ENCODE results near the gene SLC19A2. TPM values are rescaled to one million over a fixed set of nuclear protein-coding genes. Genes with fewer than 3 reads are reported as not detected.

SLC19A2 gene
- total and polyA plus RNA-seq, 2 donors (not counting 3 experiments of a cell fraction or from before 2014, with no cell fraction given), result 5.2 to 5.4 TPM

- dilution Hi-C loops (cut with MboI; ENCODE audit: extremely low pct_ligation_motif_present, low sequenced_read_pairs) (no loop called here), intact Hi-C loops (cut with micrococcal nuclease) (loop anchor here (1.0 kb wide), 1 partner anchor 23 kb away; no protein-coding TSS in a partner anchor)
- H4K20me1 ChIP-seq (replicated peaks; ENCODE audit: control insufficient read depth, extremely low read depth, insufficient read depth, low read length), result no peaks in the 10 kb centered on the region
- H3K9ac ChIP-seq (replicated peaks; ENCODE audit: extremely low read depth, insufficient read depth, low read length), result no peak overlapping the region
- no TSS peak for BruUV-seq (replicated peaks)
- no peaks in the 10 kb centered on the region for H3K9me1 ChIP-seq (replicated peaks; ENCODE audit: control insufficient read depth, extremely low read depth, insufficient read depth, low read length)
- peaks cover 35% of the 10 kb centered on the region for H3K4me1 ChIP-seq (ENCODE audit: control insufficient read depth, extremely low read depth, insufficient read depth, low read length)
- no peak overlapping the region for H3K27ac ChIP-seq (ENCODE audit: insufficient read depth, low read depth, low read length)
- no peaks in the 10 kb centered on the region for H3K27me3 ChIP-seq (ENCODE audit: control insufficient read depth in 2 of 2, insufficient read depth in 2 of 2, low read length in 2 of 2)
- TF ChIP-seq MYC (IDR thresholded peaks at IDR 0.05; ENCODE audit: low read depth, low read length) (no peak), POLR2AphosphoS5 (IDR thresholded peaks at IDR 0.05; ENCODE audit: insufficient read depth, low read depth, low read length) (no peak), MAX (IDR thresholded peaks at IDR 0.05; ENCODE audit: insufficient read depth, insufficient read length) (no peak), GATA2 (IDR thresholded peaks at IDR 0.05; ENCODE audit: insufficient read depth, insufficient read length, low read depth, low read length) (no peak), FOS (IDR thresholded peaks at IDR 0.05; ENCODE audit: borderline replicate concordance, insufficient read depth, low read length) (no peak), POLR2A (IDR thresholded peaks at IDR 0.05; ENCODE audit: low read depth, low read length) (no peak), JUN (IDR thresholded peaks at IDR 0.05; ENCODE audit: borderline replicate concordance, insufficient read depth, insufficient read length, low read depth) (no peak), EZH2 (IDR thresholded peaks at IDR 0.05; ENCODE audit: borderline replicate concordance, low read depth, low read length, severe bottlenecking) (no peak), CTCF (IDR thresholded peaks at IDR 0.05; ENCODE audit: extremely low read depth in 1 of 2, insufficient read depth in 1 of 2, low read depth in 1 of 2, low read length in 2 of 2) (no peak)
- DNase-seq (ENCODE audit: low read depth, low spot score), result peak; percentile 35
- FAIRE-seq, result no peak
- no peak overlapping the region for H3K4me3 ChIP-seq (replicated peaks in 1 of 3; ENCODE audit: insufficient read depth in 1 of 3, low read depth in 1 of 3, low read length in 3 of 3)
- POLR2A ChIA-PET, result no interaction called here
- no peaks in the 10 kb centered on the region for H3K36me3 ChIP-seq (ENCODE audit: control insufficient read depth in 2 of 2, extremely low read depth in 1 of 2, insufficient read depth in 2 of 2, low read length in 2 of 2)
- H3K4me2 ChIP-seq (ENCODE audit: insufficient read depth, low read length), result no peak overlapping the region
- H3K79me2 ChIP-seq (ENCODE audit: control insufficient read depth, insufficient read depth, low read length), result no peaks in the 10 kb centered on the region
- CTCF ChIA-PET, result interaction anchor here (0.7 to 3.3 kb wide), 9 partner anchors 10 to 906 kb away, joined by 3 to 13 read pairs (median 6); no protein-coding TSS in a partner anchor
- no peaks in the 10 kb centered on the region for H3K9me3 ChIP-seq (replicated peaks; ENCODE audit: control insufficient read depth, insufficient read depth, low read length)
- H2AFZ ChIP-seq (ENCODE audit: low read depth, low read length), result no peak overlapping the region
Measured at GRCh38 chr1:169509354-169509753, 23.6 kb upstream of the SLC19A2 start.

All from endothelial cell of umbilical vein (primary cell).